Tibial artery (tissue), 4 donors: Measurements from ENCODE around the gene PCDHB9.
"Not testable (repeated sequence)": the region's sequence is repeated elsewhere in the genome, so short reads cannot be mapped to it uniquely, and the experiment has no call there.

Source experiments
- DNase-seq, 2 donors: peaks; one replicate each; pipeline ENCODE4 v3.0.0-alpha.2; 2019
- H3K27ac ChIP-seq, 2 donors: fragments of 200-600 bp; sonication (generic) in 1 of 2; 1 replicate in 1 of 2; 2 replicates in 1 of 2; pipeline ENCODE4 v1.5.1; 2018 to 2019; ENCODE audit warnings: mild to moderate bottlenecking in 1 of 2
- H3K27me3 ChIP-seq, 2 donors: fragments of 200-600 bp; sonication (generic) in 1 of 2; one replicate each; pipeline versions ENCODE4 v1.5.1 to v1.6.0; 2016 to 2019
- H3K36me3 ChIP-seq, 3 donors: fragments of 200-600 bp; sonication (generic) in 2 of 3; one replicate each; pipeline ENCODE4 v1.5.1; 2016 to 2019; ENCODE audit warnings: mild to moderate bottlenecking in 2 of 3
- H3K4me1 ChIP-seq, 4 donors: fragments of 200-600 bp; sonication (generic) in 2 of 4; 1 replicate in 3 of 4; 2 replicates in 1 of 4; pipeline ENCODE4 v1.5.1; 2016 to 2019
- H3K4me3 ChIP-seq, 2 donors: fragments of 200-600 bp; sonication (generic) in 1 of 2; 1 replicate in 1 of 2; 2 replicates in 1 of 2; pipeline ENCODE4 v1.5.1; 2018 to 2019; ENCODE audit warnings: mild to moderate bottlenecking in 2 of 2
- H3K9me3 ChIP-seq, 3 donors: fragments of 200-600 bp; sonication (generic) in 1 of 3; one replicate each; pipeline ENCODE4 v1.5.1; 2016 to 2019
- CTCF ChIP-seq, 2 experiments: fragments of 200-600 bp in 1 of 2; fragments of 450-650 bp in 1 of 2; IDR thresholded peaks; one replicate each; pipeline ENCODE4 v1.5.1; 2017 to 2019; ENCODE audit warnings: antibody characterized with exemption in 2 of 2, mild to moderate bottlenecking in 1 of 2, moderate library complexity in 1 of 2
- intact Hi-C: fragments of 100-400 bp; cut with DNase I; formaldehyde crosslinking; loops from one replicate; pipeline ENCODE4 v1.15.0; 2023; ENCODE audit warnings: low total_unique reads

PCDHB9 gene

GRCh38 chr5:141234109-141234667 is 47.2 kb downstream of the PCDHB9 start:
- H3K4me3 ChIP-seq: peak overlapping the region; percentile 26 to 31

GRCh38 chr5:141235922-141236321 is 49.0 kb downstream of the PCDHB9 start:
- H3K27ac ChIP-seq, H3K4me3 ChIP-seq, H3K27me3 ChIP-seq, DNase-seq, H3K4me1 ChIP-seq, intact Hi-C loops: not testable (repeated sequence)
- Histone ChIP-seq H3K36me3 (peaks cover 0 to 63% (median 39%) of the 10 kb centered on the region in 3 donors), H3K9me3 (peaks cover 29 to 99% (median 92%) of the 10 kb centered on the region in 3 donors)

More at GRCh38 chr5:141234109-141234667, 47.2 kb downstream of the PCDHB9 start:
- intact Hi-C loops: no loop called here
- no peaks in the 10 kb centered on the region for H3K4me1 ChIP-seq
- H3K9me3 ChIP-seq: peaks cover 19 to 91% (median 83%) of the 10 kb centered on the region in 3 donors
- DNase-seq: no peak
- no peak overlapping the region for H3K27ac ChIP-seq
- H3K36me3 ChIP-seq: peaks cover 0 to 50% (median 30%) of the 10 kb centered on the region in 3 donors
- no peaks in the 10 kb centered on the region for H3K27me3 ChIP-seq
- no peak for TF ChIP-seq CTCF (IDR thresholded peaks at IDR 0.05)

- Histone ChIP-seq H3K9me3 (peaks cover 31 to 99% (median 94%) of the 10 kb centered on the region in 3 donors), H3K4me1 (no peaks in the 10 kb centered on the region), H3K27ac (no peak overlapping the region), H3K4me3 (no peak overlapping the region), H3K36me3 (peaks cover 0 to 64% (median 47%) of the 10 kb centered on the region in 3 donors), H3K27me3 (no peaks in the 10 kb centered on the region)
- TF ChIP-seq CTCF (IDR thresholded peaks at IDR 0.05): no peak
- intact Hi-C loops: no loop called here
- no peak for DNase-seq
These were observed 49.8 kb downstream of the PCDHB9 start for GRCh38 chr5:141236516-141237313.
